Measurements from ENCODE around the gene KCNK18.

The KCNK18 gene

DNA sequence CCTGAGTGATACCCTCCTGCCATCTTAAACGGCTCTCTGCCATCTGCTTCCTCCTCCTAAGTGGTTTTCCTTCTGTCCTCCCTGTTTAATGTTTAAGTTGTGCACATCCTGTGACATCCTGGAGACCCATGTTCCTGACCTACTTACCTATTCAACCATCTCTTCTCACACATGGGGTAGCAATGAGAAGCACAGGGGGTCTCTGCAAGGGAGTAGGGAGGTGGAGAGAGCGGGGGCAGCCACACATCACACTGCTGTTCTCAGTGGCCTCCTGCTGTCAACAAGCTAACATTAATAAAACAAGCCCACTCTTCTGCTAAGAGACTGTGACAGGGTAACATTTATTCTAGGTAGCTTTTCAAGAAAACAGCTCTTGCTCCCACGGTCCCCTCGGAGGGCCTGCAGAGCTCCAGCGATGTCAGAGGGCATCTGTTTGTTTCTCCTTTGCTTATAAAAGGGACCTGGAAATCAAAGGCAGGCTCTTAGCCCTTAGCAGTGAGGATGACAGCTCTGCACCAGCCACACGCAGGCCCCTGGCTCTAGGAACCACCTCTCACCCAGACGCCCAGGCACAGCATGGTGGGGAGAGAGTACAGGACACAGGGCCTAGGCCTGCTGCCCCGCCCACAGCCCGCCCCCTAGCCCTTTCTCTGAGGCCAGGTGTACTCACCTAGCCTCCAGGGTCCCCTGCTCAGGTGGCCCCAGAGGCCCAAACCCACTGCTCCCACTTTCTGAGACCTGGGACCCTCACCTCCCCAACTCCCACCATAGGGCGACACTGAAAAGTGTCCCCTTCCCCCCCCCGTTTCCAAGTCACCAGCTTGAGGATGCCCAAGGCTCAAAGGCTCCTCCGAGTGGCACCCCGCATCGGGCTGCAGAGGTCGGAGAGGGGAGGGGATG is 42.7 kb downstream of the KCNK18 start:
- peaks cover 5% of the 10 kb centered on the region for H3K4me1 Mint-ChIP-seq
- no peaks in the 10 kb centered on the region for H3K9me3 Mint-ChIP-seq
- H3K27me3 Mint-ChIP-seq (ENCODE audit: low read depth), result peaks cover 89% of the 10 kb centered on the region
- peak overlapping the region; percentile 12 to 32 (median 24) for H3K4me3 Mint-ChIP-seq
- H3K27ac Mint-ChIP-seq, result no peak overlapping the region
- no peaks in the 10 kb centered on the region for H3K36me3 Mint-ChIP-seq (ENCODE audit: low read depth)
- TF ChIP-seq, protein P1, sequence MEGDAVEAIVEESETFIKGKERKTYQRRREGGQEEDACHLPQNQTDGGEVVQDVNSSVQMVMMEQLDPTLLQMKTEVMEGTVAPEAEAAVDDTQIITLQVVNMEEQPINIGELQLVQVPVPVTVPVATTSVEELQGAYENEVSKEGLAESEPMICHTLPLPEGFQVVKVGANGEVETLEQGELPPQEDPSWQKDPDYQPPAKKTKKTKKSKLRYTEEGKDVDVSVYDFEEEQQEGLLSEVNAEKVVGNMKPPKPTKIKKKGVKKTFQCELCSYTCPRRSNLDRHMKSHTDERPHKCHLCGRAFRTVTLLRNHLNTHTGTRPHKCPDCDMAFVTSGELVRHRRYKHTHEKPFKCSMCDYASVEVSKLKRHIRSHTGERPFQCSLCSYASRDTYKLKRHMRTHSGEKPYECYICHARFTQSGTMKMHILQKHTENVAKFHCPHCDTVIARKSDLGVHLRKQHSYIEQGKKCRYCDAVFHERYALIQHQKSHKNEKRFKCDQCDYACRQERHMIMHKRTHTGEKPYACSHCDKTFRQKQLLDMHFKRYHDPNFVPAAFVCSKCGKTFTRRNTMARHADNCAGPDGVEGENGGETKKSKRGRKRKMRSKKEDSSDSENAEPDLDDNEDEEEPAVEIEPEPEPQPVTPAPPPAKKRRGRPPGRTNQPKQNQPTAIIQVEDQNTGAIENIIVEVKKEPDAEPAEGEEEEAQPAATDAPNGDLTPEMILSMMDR (IDR thresholded peaks at IDR 0.05; ENCODE audit: unreplicated experiment in 3 of 3), result no peak

DNA sequence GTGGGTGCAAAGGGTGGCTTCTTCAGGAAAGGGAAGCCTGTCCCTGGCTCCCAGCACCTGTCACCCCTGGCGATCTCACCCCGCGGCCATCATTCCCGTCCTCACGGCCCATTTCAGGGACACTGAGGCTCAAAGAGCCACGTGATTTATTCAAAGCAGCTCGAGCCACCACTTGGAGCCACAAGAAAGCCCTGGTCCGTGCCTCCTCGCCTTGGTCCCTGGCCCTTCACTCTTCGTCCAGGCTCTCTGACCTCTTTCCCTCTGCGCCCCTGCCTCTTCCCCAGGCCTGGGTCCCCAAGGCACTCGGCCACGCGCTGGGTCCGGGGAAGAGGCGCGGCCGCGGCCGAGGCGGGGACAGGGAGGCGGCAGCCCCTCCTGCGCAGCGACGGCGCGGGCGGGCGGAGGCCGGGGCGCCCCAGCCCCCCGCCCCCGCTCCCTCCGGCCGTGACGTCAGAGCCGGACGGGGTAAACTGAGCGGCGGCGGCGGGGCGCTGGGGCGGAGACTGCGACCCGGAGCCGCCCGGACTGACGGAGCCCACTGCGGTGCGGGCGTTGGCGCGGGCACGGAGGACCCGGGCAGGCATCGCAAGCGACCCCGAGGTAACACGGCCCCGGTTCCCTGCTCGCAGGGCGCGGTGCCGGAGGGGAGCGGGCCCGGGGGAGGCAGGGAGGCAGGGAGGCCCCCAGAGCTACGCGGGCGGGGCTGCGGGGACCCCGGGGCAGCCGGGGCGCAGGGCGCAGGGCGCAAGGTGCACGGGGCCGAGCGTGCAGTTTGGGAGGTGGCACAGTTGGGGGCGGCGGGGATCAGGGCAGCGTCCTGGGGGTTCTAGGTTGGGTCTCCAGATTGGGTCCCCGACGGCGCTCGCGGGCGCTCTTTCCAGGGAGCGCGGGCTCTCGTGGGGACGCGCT is 43.6 kb downstream of the KCNK18 start, which contains the start of gene SLC18A2:
Gene SLC18A2, plus strand, starts transcription at position 494 of the 909 bp plus-strand sequence. CDS start 580 bp downstream, outside the sequence.
- H3K4me1 Mint-ChIP-seq, result peaks cover 5% of the 10 kb centered on the region
- peaks cover 89% of the 10 kb centered on the region for H3K27me3 Mint-ChIP-seq (ENCODE audit: low read depth)
- no peak within 1 kb of the TSS for H3K27ac Mint-ChIP-seq
- H3K4me3 Mint-ChIP-seq, result peak within 1 kb of the TSS; percentile 57 to 76 (median 67)
- TF ChIP-seq, protein P1 (IDR thresholded peaks at IDR 0.05; ENCODE audit: unreplicated experiment in 3 of 3), result no peak
- no peaks in the 10 kb centered on the region for H3K36me3 Mint-ChIP-seq (ENCODE audit: low read depth)
- H3K9me3 Mint-ChIP-seq, result no peaks in the 10 kb centered on the region

DNA sequence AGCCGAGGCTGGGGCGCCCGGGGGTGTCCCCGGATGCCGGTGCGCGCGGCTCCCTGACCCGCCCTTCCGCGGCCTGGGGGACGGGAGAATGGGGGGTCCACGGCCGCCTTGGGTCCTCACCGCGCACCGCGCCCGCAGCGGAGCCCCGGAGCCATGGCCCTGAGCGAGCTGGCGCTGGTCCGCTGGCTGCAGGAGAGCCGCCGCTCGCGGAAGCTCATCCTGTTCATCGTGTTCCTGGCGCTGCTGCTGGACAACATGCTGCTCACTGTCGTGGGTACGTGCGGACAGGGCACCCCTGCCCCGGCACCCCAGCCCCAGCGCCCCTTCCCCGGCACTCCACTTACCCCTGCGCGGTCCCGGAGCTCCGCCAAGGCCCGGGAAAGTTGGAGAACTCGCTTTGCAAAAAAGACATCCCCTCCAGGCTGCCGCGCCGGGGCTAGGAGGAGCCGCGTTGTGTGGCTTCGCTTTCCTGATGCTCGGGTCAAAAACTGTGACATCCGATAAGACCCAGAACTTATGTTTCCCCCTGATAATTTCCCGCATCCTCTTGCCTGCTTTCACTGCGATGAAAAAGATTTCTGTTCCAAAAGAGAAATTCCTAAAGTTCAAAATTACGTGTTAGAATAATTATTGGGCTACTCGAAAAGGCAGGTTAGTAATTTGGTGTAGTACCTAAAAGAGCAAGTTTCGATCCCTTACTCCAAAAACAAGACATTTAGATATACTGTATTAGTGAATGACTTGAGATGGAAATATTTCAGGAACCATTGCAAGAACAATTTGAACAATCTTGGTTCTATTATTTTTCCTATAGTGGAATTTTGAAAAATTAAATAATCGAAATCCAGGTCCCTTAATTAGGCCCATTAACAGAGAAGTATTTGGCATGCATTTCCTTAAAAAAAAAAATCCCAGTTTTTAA is 44.5 kb downstream of the KCNK18 start:
- TF ChIP-seq, protein P1 (IDR thresholded peaks at IDR 0.05; ENCODE audit: unreplicated experiment in 3 of 3), result no peak
- Mint-ChIP-seq H3K4me3 (peak overlapping the region; percentile 67 to 76 (median 71)), H3K36me3 (ENCODE audit: low read depth) (no peaks in the 10 kb centered on the region), H3K27ac (no peak overlapping the region), H3K4me1 (peaks cover 5% of the 10 kb centered on the region), H3K9me3 (no peaks in the 10 kb centered on the region), H3K27me3 (ENCODE audit: low read depth) (peaks cover 86% of the 10 kb centered on the region)

DNA sequence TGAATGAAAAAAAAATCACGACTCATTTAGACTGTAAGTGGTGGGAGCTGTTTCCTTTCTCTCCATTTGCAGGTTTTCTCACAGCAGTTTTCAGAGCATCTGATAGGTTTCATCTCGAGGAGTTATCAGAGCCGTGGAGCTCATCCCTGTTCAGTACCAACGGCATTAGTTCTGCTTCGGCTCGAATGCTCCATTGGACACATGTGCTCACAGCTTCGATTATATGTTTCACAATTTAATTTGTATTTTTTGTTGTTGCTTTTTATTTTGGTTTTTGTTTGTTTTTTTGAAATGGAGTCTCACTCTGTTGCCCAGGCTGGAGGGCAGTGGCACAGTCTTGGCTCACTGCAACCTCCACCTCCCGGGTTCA is 45.2 kb downstream of the KCNK18 start:
- Mint-ChIP-seq H3K4me1 (peaks cover 5% of the 10 kb centered on the region), H3K27ac (no peak overlapping the region)
- TF ChIP-seq, protein P1 (IDR thresholded peaks at IDR 0.05; ENCODE audit: unreplicated experiment in 3 of 3), result no peak

DNA sequence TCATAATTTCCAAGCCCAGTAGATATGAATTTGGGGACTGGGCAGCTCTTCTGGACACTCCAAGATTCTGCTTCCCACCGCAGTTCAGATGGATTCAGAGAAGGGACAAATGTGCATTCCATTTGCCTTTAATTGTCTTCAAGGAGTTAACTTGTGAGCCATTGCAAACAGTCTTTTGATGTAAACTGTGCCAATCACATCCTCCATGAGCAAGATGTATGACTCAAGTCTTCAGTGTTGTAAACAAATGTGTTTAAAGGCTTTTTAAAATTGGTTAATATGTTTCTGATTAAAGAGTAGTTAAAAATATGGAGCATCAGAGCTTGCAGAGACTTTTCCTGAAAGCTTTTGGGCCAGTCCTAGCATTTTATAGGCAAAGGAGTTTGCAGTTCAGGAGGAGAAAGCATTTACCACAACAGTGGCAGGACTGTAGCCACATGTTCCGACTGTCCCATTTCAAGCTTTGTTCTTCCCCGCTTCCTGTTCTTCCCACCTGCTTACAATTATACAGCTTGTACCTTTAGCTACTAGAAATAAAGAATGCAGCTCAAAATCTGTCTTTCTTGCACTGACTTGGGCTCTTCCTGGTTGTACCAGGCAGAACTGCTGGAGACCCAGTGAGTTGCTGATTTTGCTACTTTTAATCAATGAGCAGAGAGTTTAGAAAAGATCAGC is 49.8 kb downstream of the KCNK18 start:
- TF ChIP-seq, protein P1 (IDR thresholded peaks at IDR 0.05; ENCODE audit: unreplicated experiment in 3 of 3), result no peak
- Mint-ChIP-seq H3K36me3 (ENCODE audit: low read depth) (no peaks in the 10 kb centered on the region), H3K27ac (no peak overlapping the region), H3K4me3 (no peak overlapping the region), H3K9me3 (no peaks in the 10 kb centered on the region), H3K27me3 (ENCODE audit: low read depth) (peaks cover 77% of the 10 kb centered on the region), H3K4me1 (peaks cover 6% of the 10 kb centered on the region)

More for the DNA sequence above, 45.2 kb downstream of the KCNK18 start:
- Mint-ChIP-seq H3K27me3 (ENCODE audit: low read depth) (peaks cover 88% of the 10 kb centered on the region), H3K36me3 (ENCODE audit: low read depth) (no peaks in the 10 kb centered on the region), H3K9me3 (no peaks in the 10 kb centered on the region), H3K4me3 (peak overlapping the region; percentile 45 to 71 (median 66))
